Fibroblast of skin of back (primary cell): Measurements from ENCODE around the gene BROX. TPM values are rescaled to one million over a fixed set of nuclear protein-coding genes. Genes with fewer than 3 reads are reported as not detected.
"Not testable (repeated sequence)": the region's sequence is repeated elsewhere in the genome, so short reads cannot be mapped to it uniquely, and the experiment has no call there.

Experiments
- DNase-seq: peaks from one replicate; pipeline ENCODE4 v3.0.0-alpha.2; 2013
- polyA plus RNA-seq, 2 experiments: library from polyadenylated mRNA; unstranded; fragments of 120-200 nt; gene quantifications; one replicate each; pipeline ENCODE4 v1.2.1, GENCODE V29; 2013; ENCODE audit not compliant: insufficient read length in 2 of 2

Gene BROX, protein sequence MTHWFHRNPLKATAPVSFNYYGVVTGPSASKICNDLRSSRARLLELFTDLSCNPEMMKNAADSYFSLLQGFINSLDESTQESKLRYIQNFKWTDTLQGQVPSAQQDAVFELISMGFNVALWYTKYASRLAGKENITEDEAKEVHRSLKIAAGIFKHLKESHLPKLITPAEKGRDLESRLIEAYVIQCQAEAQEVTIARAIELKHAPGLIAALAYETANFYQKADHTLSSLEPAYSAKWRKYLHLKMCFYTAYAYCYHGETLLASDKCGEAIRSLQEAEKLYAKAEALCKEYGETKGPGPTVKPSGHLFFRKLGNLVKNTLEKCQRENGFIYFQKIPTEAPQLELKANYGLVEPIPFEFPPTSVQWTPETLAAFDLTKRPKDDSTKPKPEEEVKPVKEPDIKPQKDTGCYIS
- 23.5 TPM for polyA plus RNA-seq (2013, experiment 1 of 2; ENCODE audit: insufficient read length)
- polyA plus RNA-seq (2013, experiment 2 of 2; ENCODE audit: insufficient read length) = 26.8 TPM

DNA sequence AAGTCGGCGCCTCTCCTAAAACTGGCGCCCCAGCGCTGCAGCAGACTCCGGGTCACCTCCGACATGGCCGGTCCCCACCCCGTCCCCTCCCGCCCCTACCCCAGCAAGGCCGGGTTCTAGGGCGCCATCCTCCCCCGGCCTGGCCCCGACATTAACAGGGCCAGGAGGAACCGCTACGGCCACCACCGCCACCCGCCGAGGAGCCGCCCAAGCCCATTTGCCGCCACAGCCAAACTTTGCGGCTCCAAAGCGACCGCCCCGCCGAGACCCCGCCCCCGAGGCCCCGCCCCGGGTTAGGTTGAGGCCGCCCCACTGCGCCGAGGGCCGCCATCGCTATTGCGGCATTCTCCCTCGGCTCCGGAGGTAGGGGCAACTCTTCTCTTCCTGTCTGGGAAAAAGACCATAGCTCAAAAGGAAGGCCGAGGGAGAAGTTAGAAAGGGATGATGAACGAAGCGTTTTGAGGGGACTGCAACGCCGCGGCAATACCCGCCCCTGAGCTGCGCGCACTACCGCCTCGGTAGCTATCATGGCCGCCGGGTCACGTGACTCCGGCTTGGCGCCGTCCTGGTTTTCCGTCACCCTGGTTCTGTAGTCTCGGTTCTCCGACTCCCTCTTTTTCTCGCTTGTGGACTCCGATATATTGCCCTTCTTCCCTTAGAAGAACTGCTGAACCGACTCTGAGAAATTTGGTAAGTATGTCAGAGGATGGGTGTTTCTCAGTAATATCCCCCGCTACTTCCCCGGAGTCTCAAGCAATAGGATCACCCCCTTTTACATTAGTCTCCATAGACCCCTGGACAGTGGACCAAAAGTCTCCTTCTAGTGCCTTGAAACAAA is at the start of gene BROX, which contains the start of gene AIDA:
Gene BROX, plus strand, starts transcription at position 312 of the 838 bp plus-strand sequence. CDS start 3,136 bp downstream, outside the sequence.
Gene AIDA, minus strand, starts transcription at position 239 of the 838 bp plus-strand sequence. Its CDS starts 174 bp downstream, at position 65.
- peak; percentile 87 for DNase-seq

DNA sequence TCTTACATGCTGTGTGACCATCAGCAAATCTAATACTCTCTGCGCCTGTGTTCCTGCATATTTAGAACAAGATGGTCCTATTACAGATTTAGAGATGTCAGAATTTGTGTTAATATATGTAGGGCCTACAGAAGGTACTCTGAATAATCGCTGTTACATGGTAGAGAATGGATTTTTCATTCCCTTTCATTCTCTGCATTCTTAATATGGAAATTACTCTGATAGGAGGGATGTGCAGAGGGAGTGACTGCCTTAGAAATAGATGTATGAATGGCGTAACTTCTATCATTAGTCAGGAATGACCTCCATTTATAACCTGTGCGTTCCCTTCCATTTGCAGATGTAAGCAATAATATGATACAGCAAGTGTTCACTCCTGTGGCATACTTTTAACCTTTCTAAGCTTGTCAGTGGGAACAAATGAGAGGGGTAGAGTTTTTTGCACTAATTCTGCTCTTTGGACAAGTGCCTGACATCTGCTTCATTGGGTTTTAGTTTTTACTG is 48.9 kb upstream of the BROX start:
- DNase-seq = no peak

- peak; percentile 4 for DNase-seq
Observed at GRCh38 chr1:222665964-222666363, 46.4 kb upstream of the BROX start.

- DNase-seq = not testable (repeated sequence)
Observed at GRCh38 chr1:222668184-222668583, 44.2 kb upstream of the BROX start.

DNA sequence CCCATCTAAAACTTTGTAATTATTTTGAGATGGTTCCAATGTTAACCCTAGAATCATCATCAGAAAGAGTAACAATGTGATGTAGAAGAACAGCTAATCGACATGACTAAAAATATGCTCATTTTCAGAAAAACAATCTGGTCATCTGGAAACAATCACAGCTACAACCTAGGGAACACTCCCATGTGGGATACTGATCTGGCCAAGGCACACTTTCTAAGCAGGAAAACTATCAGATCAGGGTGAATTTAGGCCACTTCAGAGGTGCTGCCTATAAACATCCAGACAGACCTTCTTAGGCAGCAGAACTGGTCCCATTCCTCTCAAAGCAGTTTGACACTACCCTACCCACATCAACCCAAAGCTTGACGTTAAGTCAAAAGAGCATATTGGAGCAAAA is 43.3 kb upstream of the BROX start:
- not testable (repeated sequence) for DNase-seq

DNA sequence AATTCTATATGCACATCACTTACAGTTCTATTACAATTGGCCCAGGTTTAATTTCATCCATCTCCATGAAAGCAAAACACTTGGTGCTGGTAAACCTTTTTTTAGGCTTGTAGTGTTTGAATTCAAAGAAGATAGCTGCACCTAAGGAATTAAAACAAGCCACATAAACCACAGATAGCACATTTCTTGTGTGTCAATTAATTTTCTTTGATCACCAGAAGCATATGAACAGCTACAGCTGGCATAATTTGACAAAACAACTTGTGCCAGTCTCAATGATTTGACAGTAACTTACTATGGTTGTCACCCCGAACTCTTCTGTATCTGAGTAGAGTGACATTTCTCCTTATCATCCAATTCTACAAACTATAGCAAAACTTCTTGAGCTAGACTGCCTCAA is 42.3 kb upstream of the BROX start:
- no peak for DNase-seq

DNA sequence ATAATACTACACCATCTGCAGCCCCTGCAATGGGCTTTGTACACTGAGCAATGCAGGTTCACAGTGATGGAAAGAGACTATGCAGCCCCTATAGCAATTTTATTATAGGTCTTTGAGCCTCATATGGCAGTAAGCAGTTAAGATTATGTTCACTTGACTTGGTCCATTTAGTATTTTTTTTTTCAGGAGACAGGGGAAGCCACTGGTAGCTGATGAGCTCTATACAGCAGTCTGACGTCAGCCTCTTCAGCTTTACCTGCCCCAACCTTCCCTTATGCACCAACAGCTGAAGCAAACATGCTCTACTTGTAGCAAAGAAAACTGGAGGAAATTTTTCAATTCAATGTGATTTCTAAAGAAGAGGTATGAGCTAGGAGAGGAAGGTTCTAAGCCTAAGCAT is 32.3 kb upstream of the BROX start:
- no peak for DNase-seq

GRCh38 chr1:222691016-222691415 is 21.3 kb upstream of the BROX start:
- no peak for DNase-seq

DNA sequence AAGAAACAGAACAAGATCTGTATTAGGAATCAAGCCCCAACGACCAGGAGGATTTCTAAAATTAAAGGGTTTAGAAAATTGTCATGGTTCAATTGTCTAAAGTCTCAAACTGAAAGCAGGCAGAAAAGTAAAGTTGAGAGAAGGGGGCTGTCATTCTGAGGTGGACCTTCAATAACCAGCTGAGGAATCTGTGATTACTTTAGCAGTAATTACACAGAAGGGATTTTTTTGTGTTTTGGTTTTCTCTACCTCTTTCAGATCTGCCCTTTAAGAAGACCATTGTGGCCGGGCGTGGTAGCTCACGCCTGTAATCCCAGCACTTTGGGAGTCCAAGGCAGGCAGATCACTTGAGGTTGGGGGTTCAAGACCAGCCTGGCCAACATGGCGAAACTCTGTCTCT is 17.4 kb upstream of the BROX start:
- DNase-seq = no peak

GRCh38 chr1:222696741-222697140 is 15.6 kb upstream of the BROX start:
- no peak for DNase-seq

GRCh38 chr1:222697203-222697602 is 15.2 kb upstream of the BROX start:
- DNase-seq = no peak

- peak; percentile 2 for DNase-seq
Observed at GRCh38 chr1:222697826-222698225, 14.5 kb upstream of the BROX start.

DNA sequence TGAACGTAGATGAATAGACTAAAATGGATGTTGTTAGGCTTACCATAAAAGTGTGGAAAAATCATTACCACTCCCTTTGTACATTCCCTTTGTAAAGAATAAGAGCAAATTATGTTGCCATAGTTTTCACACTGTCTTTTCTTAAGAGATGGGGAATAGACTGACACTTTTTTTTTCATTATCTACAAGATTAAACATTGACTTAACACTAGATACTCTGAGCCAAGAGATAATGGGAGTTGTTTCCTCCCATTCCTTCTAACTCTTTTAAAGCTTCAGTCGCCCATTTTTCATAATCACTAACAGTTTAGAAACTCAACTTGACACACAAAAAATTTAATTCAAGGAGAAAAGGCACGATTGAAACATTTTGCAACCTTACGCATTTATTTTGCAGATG is 10.2 kb upstream of the BROX start:
- DNase-seq = no peak

GRCh38 chr1:222704260-222704659 is 8.1 kb upstream of the BROX start:
- no peak for DNase-seq

GRCh38 chr1:222706815-222707214 is 5.5 kb upstream of the BROX start:
- DNase-seq = no peak

DNA sequence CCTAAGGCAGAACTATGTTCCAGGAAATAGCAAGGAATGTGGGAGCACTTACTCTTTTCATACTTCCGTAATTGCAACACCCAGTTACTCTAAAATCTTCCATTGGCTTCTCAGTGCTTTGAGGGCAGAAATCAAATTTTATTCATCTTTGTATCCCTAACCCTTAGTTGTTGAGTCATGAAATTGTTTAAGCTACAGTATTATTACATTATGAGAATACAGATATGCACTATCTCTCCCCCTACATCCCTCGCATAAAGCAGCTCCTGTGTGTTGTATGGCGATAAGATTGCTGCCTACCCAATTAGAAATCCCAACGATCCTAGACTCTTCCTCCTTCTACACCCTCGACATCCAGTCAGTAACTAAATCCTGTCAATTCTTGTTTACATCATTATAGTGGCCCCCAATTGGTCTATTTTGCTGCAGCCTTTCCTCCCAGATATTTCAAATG is 2.6 kb upstream of the BROX start:
- DNase-seq = no peak

DNA sequence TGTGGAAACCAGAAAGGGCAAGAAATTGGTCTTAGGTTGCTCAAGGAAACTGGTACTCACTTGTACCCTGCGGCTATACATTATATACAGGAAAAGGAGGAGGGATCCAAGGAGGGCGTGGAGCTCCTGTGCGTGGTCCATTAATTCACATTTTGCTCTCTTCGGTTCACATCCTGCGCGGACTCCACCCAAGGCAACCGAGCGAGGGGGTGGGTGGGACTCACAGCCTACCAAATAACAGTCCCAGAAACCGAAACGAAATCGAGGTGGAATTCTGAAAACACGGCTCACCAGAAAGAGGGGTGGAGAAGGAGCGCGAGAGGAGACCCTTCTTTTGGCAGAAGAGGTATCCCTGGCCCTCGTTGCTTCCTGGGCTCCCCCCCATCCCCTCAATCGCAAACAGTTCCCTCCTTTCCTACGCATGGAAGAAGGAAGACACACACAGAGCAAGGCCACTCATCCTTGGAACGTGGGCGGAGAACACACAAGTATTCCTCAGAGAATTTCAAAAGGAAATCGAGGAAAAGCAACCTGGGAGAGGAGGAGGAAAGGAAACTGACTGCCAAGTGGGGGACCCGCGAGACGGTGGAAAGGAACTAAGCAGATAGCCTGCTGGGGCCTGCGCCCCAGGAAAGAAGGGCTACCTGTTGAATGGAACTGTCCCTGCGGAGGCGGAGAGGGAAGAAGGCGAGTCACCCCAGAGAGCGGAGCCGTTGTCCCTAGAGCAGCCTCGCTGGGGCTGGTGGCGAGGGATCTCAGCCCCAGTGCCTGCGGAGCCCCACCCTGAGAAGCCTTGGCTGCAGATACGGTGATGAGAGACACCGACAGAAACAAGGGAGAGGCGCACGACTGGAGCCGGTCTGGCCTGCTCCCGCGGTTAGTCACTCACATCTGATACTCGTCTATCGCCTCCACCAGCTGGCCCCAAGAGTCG is 778 bp upstream of the BROX start:
- peak; percentile 66 for DNase-seq

DNA sequence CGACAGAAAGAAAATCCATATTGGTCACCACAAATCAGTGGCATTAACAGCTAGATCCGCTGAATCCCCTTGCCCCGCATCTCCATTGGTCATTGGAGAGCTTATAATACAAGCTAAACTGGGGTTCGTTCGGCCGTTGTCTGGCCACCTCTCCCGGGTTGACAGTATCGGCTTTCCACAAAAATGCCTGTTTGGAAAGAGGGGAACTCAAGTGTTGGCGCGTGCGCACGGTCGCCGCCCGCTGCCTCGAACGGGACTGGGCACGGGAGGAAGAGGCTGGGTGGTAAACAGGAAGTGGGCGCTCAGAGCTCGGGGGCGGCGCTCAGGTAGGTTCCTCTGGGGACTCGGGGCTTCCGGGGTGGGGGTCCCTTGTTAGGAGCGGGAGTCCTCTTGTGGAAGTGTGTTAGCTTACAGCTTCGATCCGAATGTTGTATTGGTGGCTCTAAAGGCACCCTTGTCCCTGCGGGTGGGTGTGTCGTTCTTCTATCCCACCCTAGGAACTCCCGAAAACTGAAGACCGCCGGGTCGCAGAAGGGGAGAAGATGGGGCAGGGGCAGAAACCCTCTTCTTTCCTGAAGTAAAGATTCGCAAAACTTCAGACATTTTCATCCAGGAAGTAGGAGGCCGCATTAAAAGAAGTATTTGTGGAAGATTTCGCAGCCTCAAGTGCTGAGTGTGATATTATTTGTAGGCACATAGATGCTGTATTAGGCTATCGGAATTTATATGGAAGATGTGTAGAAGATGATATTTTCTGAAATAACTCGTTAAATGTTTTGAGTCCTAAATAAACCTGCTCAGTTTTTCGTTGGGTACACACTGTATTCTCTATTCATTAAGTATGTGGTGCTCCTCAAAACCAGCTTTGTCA is 962 bp downstream of the BROX start:
- DNase-seq = peak; percentile 96

DNA sequence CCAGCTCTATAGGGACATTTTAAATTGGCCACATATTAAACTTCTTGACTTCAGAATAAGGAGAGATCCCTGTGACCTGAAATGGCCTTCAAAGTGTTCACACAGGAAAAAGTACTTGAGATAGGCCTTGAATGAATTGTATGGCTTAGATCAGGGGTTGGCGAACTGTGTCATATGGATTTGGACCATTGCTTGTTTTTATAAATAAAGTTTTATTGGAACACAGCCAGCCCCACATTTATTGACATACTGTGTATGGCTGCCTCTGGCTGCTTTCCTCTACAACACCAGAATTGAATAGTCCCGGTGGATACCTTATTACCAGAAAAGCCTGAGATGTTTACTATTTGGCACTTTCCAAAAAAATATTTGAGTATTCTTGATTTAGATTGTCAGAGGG is 4.0 kb downstream of the BROX start:
- no peak for DNase-seq

- DNase-seq = no peak
Observed at GRCh38 chr1:222728746-222729145, 16.4 kb downstream of the BROX start.

- DNase-seq = no peak
Observed at GRCh38 chr1:222730866-222731265, 18.5 kb downstream of the BROX start.
